ENCODE data around the gene CNNM3.

Gene CNNM3

GRCh38 chr2:96815326-96816126, 542 bp upstream of the CNNM3 start (continued):
- TF ChIP-seq REST (tag by site-specific recombination; IDR thresholded peaks at IDR 0.05), result peak; percentile 62; the same call in 1 of the 2 replicates
- no peak for TF ChIP-seq ZNF654 (tag by site-specific recombination; IDR thresholded peaks at IDR 0.05; ENCODE audit: low read depth)
- TF ChIP-seq ZNF302 (tag by site-specific recombination; IDR thresholded peaks at IDR 0.05; ENCODE audit: low read depth), result no peak
- TF ChIP-seq ZNF350 (tag by site-specific recombination; IDR thresholded peaks at IDR 0.05), result no peak
- no peak for TF ChIP-seq YY1 (tag by site-specific recombination; IDR thresholded peaks at IDR 0.05)
- TF ChIP-seq, protein P1, sequence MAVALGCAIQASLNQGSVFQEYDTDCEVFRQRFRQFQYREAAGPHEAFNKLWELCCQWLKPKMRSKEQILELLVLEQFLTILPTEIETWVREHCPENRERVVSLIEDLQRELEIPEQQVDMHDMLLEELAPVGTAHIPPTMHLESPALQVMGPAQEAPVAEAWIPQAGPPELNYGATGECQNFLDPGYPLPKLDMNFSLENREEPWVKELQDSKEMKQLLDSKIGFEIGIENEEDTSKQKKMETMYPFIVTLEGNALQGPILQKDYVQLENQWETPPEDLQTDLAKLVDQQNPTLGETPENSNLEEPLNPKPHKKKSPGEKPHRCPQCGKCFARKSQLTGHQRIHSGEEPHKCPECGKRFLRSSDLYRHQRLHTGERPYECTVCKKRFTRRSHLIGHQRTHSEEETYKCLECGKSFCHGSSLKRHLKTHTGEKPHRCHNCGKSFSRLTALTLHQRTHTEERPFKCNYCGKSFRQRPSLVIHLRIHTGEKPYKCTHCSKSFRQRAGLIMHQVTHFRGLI (tag by site-specific recombination; IDR thresholded peaks at IDR 0.05), result no peak

DNA sequence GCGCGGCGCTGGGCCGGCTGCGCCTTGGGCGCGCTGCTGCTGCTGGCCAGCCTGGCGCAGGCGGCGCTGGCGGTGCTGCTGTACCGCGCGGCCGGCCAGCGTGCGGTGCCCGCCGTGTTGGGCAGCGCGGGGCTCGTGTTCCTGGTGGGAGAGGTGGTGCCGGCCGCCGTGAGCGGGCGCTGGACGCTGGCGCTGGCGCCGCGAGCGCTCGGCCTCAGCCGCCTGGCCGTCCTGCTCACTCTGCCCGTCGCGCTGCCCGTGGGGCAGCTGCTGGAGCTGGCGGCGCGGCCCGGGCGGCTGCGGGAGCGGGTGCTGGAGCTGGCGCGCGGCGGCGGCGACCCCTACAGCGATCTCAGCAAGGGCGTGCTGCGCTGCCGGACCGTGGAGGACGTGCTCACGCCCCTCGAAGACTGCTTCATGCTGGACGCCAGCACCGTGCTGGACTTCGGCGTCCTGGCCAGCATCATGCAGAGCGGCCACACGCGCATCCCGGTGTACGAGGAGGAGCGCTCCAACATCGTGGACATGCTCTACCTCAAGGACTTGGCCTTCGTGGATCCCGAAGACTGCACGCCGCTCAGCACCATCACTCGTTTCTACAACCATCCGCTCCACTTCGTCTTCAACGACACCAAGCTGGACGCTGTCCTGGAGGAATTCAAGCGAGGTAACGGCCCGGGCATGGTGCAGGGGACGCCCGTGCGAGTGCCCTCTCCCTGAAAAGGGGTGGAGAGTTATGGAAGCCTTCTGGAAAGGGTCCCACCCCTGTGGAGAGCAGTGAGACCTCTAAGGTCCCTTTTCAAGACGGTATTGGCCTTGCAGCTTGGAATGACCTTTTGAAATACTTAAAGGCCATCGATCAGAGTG, 1.0 kb downstream of the CNNM3 start:
- POLR2A ChIA-PET, result interaction anchor here (0.8 to 1.7 kb wide), 7 partner anchors 16 to 56 kb away, joined by 3 to 7 read pairs (median 4); partner anchors contain the start of genes ANKRD39 and CNNM4
- Histone ChIP-seq H3K9me3 (ENCODE audit: control insufficient read depth, insufficient read depth, low read depth, low read length) (no peaks in the 10 kb centered on the region), H3K4me3 (ENCODE audit: low read depth, low read length) (peak overlapping the region; percentile 75), H3K4me1 (ENCODE audit: control insufficient read depth, insufficient read depth, low read length) (peaks cover 15% of the 10 kb centered on the region), H3K36me3 (ENCODE audit: control insufficient read depth in 2 of 2, insufficient read depth in 1 of 2, low read length in 2 of 2) (peaks cover 6 to 31% of the 10 kb centered on the region in 2 experiments; a peak in 2 of 3 replicates), H3K27ac (ENCODE audit: extremely low read depth, low read depth, low read length) (peak overlapping the region; percentile 86; the same call in 1 of the 2 replicates)
- CTCF ChIA-PET, result interaction anchor here (0.6 to 0.8 kb wide), 3 partner anchors 54 to 481 kb away, joined by 3 to 5 read pairs (median 3); no protein-coding TSS in a partner anchor
- TF ChIP-seq ZNF600 (tag by site-specific recombination; IDR thresholded peaks at IDR 0.05) (peak; percentile 74), ZNF2 (tag by site-specific recombination; IDR thresholded peaks at IDR 0.05) (no peak), ZSCAN4 (tag by site-specific recombination; IDR thresholded peaks at IDR 0.05) (no peak), ZNF24 (tag by site-specific recombination; IDR thresholded peaks at IDR 0.05) (no peak), ZBTB8A (tag by site-specific recombination; IDR thresholded peaks at IDR 0.05) (peak; percentile 39; the same call in 1 of the 2 replicates), ZNF335 (tag by site-specific recombination; conservative IDR thresholded peaks at IDR 0.05) (0 out of 2 replicates have a peak, but pooled peaks have one; percentile 13), ZSCAN16 (tag by site-specific recombination; IDR thresholded peaks at IDR 0.05) (no peak), REST (tag by site-specific recombination; IDR thresholded peaks at IDR 0.05) (0 out of 2 replicates have a peak, but pooled peaks have one; percentile 28), ZNF175 (tag by site-specific recombination; IDR thresholded peaks at IDR 0.05) (no peak), ZNF292 (tag by site-specific recombination; IDR thresholded peaks at IDR 0.05; ENCODE audit: borderline replicate concordance, low read depth) (no peak), ZNF311 (tag by site-specific recombination; IDR thresholded peaks at IDR 0.05; ENCODE audit: borderline replicate concordance) (no peak), ZNF184 (tag by site-specific recombination; IDR thresholded peaks at IDR 0.05) (no peak), ZBTB21 (tag by site-specific recombination; IDR thresholded peaks at IDR 0.05) (no peak), HOXD13 (CRISPR knock-in tag; IDR thresholded peaks at IDR 0.05; ENCODE audit: borderline replicate concordance) (no peak), ZNF561 (tag by site-specific recombination; IDR thresholded peaks at IDR 0.05; ENCODE audit: borderline replicate concordance) (no peak), ZFHX2 (tag by site-specific recombination; conservative IDR thresholded peaks at IDR 0.05) (no peak), KLF9 (tag by site-specific recombination; IDR thresholded peaks at IDR 0.05; ENCODE audit: low read depth) (no peak), ZNF548 (tag by site-specific recombination; IDR thresholded peaks at IDR 0.05) (no peak), ZNF48 (tag by site-specific recombination; IDR thresholded peaks at IDR 0.05) (no peak), ZBTB20 (tag by site-specific recombination; IDR thresholded peaks at IDR 0.05) (peak; percentile 16; the same call in 1 of the 2 replicates)
